Large intestine (tissue), 3 donors: ENCODE measurements around the gene ADCY9. TPM values are rescaled to one million over a fixed set of nuclear protein-coding genes. Genes with fewer than 3 reads are reported as not detected.

Experiments
- DNase-seq, 2 donors: peaks; one replicate each; pipeline versions ENCODE4 v3.0.0 to v3.0.0-alpha.2; 2013
- H3K27ac ChIP-seq: one replicate; pipeline ENCODE4 v1.5.1; 2013; ENCODE audit warnings: low read length
- H3K27me3 ChIP-seq: 2 replicates; pipeline ENCODE4 v1.6.1; 2013; ENCODE audit warnings: low read length; ENCODE audit not compliant: control insufficient read depth, insufficient read depth
- H3K36me3 ChIP-seq: 2 replicates; pipeline ENCODE4 v1.6.1; 2013; ENCODE audit warnings: low read length; ENCODE audit not compliant: control insufficient read depth, insufficient read depth
- H3K4me1 ChIP-seq: one replicate; pipeline ENCODE4 v1.6.1; 2013; ENCODE audit warnings: low read length; ENCODE audit not compliant: control insufficient read depth, insufficient read depth
- H3K4me3 ChIP-seq: one replicate; pipeline ENCODE4 v1.5.1; 2013; ENCODE audit warnings: low read length
- H3K9me3 ChIP-seq: one replicate; pipeline ENCODE4 v1.6.1; 2013; ENCODE audit warnings: mild to moderate bottlenecking, low read depth, low read length, moderate library complexity; ENCODE audit not compliant: control insufficient read depth
- WGBS: methylation state at CpG from one replicate; pipeline ENCODE4 v1.1.5; 2013; ENCODE audit warnings: low lambda C conversion rate; ENCODE audit not compliant: insufficient coverage; 5-methylcytosine and 5-hydroxymethylcytosine counted together
- polyA plus RNA-seq: library from polyadenylated mRNA; unstranded; fragments of 120-200 nt; gene quantifications from one replicate; pipeline ENCODE4 v1.2.1, GENCODE V29; 2013

Gene ADCY9
- polyA plus RNA-seq, 1 donor = 8.1 TPM

DNA sequence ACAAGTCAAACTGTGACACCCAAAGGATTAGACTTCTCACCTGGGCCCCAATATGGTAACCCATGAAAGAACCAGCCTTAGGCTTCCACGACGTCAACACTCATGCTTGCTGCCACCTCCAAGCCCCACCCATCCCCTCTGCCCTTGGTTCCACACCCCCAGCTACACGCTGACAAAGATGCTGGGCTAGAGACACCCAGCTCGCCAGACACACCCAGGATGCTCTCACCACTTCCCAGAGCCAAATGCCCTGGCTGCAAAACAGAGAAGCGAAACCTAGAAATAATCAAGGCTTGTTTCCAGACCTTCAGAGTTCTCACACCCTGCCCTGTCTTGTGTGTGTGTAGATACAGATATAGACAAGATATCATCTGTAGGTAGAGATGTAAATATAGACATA, 26.0 kb upstream of the ADCY9 start:
- no peaks in the 10 kb centered on the region for H3K4me1 ChIP-seq
- H3K36me3 ChIP-seq = no peaks in the 10 kb centered on the region
- no peak overlapping the region for H3K27ac ChIP-seq
- H3K9me3 ChIP-seq = peaks cover 4% of the 10 kb centered on the region
- no CpG with 5 or more reads among the region's 5 CpGs for WGBS
- DNase-seq = no peak
- H3K4me3 ChIP-seq = no peak overlapping the region
- no peaks in the 10 kb centered on the region for H3K27me3 ChIP-seq

DNA sequence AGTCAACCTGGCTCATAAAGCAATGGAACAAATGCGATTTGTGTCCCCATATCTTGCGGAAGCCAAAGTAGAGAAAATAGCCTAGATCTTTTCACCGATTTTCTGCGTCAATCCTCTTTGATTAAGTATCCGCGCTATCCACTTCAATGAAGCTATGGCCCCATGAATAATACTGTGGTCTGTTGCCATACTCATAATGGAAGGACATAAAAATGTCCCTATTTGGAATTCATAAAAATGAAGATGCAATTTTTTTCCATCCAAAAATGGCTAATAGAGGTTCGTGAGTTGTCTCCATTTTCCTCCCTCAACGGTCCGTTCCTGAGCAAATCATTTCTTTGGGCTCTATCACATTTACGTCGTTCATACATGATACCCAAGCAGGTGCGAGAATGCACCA, 25.4 kb upstream of the ADCY9 start:
- no peaks in the 10 kb centered on the region for H3K36me3 ChIP-seq
- no peak overlapping the region for H3K27ac ChIP-seq
- WGBS = 99% methylated on average over 9 of the region's 12 CpGs

DNA sequence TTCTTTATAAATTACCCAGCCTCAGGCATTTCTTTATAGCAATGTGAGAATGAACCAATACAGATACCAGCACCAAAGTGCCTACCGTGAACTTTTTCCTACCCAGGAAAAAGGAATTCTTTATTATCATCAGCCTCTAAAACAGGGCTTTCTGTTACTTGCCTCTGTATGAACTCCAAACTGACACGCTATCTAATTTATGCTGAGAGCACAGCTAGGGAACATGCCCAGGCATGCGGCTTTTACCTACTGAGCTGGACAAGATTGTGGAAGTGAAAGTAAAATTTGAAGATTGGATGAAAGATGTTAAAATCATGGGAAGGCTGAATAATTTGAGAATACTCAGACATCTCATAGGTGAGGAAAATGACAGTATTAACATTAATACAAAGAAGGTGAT, 24.4 kb upstream of the ADCY9 start:
- no peak for DNase-seq
- H3K4me1 ChIP-seq = no peaks in the 10 kb centered on the region
- H3K4me3 ChIP-seq = no peak overlapping the region
- H3K9me3 ChIP-seq = peaks cover 4% of the 10 kb centered on the region
- H3K27me3 ChIP-seq = no peaks in the 10 kb centered on the region
- H3K27ac ChIP-seq = no peak overlapping the region
- no peaks in the 10 kb centered on the region for H3K36me3 ChIP-seq
- 80% methylated on average over 2 of the region's 3 CpGs for WGBS

More for the DNA sequence above, 25.4 kb upstream of the ADCY9 start:
- Histone ChIP-seq H3K9me3 (peaks cover 4% of the 10 kb centered on the region), H3K4me1 (no peaks in the 10 kb centered on the region), H3K27me3 (no peaks in the 10 kb centered on the region), H3K4me3 (no peak overlapping the region)
- no peak for DNase-seq

DNA sequence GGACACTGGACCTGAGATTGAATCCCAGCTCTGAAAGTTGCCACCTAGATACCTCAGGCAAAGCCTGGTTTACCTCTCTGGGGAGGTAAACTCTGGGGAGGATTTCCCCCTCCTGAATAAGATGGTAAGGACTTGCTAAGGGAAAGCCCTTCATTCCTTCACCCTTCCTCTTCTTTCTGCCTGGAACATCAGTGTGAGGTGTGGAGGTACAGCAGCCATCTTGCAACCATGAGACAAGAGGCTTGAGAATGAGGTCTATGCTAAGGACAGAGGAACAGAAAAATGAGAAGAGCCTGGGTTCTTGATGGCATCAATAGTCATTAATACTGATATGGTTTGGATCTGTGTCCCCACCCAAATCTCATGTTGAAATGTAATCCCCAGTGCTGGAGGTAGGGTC, 23.7 kb upstream of the ADCY9 start:
- Histone ChIP-seq H3K9me3 (peaks cover 4% of the 10 kb centered on the region), H3K27me3 (no peaks in the 10 kb centered on the region), H3K4me1 (no peaks in the 10 kb centered on the region), H3K36me3 (no peaks in the 10 kb centered on the region), H3K4me3 (no peak overlapping the region), H3K27ac (no peak overlapping the region)
- DNase-seq = no peak

DNA sequence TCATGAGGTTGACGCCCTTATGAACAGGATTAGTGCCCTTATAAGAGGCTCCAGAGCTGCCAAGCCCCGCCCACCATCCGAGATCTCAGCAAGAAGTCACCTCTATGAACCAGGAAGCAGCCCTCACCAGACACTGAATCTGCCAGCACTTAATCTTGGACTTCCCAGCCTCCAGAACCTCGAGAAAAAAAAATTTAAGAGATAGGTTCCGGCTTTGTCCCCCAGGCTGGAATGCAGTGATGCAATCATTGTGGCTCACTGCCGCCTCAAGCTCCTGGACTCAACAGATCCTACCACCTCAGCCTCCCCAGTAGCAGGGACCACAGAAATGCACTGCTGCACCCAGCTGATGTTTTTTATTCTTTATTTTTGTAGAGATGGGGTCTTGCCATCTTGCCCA, 22.5 kb upstream of the ADCY9 start:
- Histone ChIP-seq H3K4me3 (no peak overlapping the region), H3K27ac (no peak overlapping the region), H3K27me3 (no peaks in the 10 kb centered on the region), H3K4me1 (no peaks in the 10 kb centered on the region), H3K36me3 (no peaks in the 10 kb centered on the region), H3K9me3 (peaks cover 4% of the 10 kb centered on the region)
- DNase-seq = no peak
- WGBS = no CpG with 5 or more reads among the region's 6 CpGs

DNA sequence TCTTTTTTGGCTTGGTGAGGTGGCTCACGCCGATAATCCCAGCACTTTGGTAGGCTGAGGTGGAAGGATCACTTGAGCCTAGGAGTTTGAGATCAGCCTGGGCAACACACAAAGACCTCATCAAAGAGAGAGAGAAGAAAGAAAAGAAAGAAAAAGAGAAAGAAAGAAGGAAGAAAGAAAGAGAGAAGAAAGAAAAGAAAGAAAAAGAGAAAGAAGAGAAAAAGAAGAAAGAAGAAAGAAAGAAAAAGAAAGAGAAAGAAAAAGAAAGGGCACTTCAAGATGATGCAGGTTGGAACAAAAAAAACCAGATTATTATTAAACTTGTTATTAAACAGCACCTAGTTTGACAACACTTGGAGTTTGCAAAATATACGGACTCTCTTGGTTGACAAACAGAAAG, 21.2 kb upstream of the ADCY9 start:
- H3K36me3 ChIP-seq = no peaks in the 10 kb centered on the region
- H3K9me3 ChIP-seq = peaks cover 4% of the 10 kb centered on the region
- H3K27ac ChIP-seq = no peak overlapping the region
- H3K4me1 ChIP-seq = no peaks in the 10 kb centered on the region
- no peak overlapping the region for H3K4me3 ChIP-seq
- DNase-seq = no peak
- WGBS = 100% methylated on average over 2 of the region's 3 CpGs
- H3K27me3 ChIP-seq = no peaks in the 10 kb centered on the region

DNA sequence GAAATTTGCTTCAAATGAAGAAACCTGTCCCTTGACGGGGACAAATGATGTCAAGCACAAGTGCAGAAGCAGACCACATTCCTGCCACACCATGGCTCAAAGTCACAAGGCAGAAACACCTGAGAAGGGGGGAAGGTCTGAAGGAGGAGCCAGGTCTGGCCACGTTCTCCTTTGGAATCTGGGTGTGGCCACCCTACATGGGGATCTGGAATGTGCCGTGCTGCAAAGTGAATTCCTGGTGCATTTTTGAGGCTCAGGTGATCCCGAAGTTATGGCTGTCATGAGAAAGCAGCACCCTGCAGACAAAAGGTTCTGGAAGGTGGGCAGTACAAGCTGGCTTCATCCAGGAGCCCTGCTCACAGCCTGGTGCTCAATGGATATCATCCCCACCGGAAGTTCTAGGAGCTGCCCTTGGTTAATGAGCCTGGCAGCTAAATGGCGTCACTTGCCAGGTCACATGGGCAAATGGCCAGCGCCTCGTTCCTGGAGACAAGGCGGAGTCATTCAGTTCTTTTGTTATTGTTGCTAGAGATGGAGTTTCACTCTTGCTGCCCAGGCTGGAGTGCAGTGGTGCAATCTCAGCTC, 20.1 kb upstream of the ADCY9 start:
- WGBS = no CpG with 5 or more reads among the region's 9 CpGs
- no peak overlapping the region for H3K4me3 ChIP-seq
- H3K4me1 ChIP-seq = no peaks in the 10 kb centered on the region
- H3K27me3 ChIP-seq = no peaks in the 10 kb centered on the region
- peaks cover 4% of the 10 kb centered on the region for H3K9me3 ChIP-seq
- peak overlapping the region; percentile 45 for H3K27ac ChIP-seq
- H3K36me3 ChIP-seq = no peaks in the 10 kb centered on the region
- DNase-seq = peak; percentile 86 to 87

DNA sequence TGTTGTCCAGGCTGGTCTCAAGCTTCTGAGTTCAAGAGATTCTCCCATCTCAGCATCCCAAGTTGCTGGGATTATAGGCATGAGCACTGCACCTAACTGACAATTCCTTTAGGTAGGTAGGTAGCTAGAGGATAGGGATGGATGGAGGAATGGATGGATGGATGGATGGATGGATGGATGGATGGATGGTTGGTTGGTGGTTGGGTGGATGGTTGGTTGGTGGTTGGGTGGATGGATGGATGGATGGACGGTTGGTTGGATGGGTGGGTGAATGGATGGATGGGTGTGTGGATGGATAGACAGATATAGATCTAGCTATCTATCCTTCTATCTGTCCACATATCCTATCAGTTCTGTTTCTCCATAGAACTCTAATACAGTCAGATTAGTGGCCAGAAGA, 19.3 kb upstream of the ADCY9 start:
- Histone ChIP-seq H3K27me3 (no peaks in the 10 kb centered on the region), H3K9me3 (peaks cover 4% of the 10 kb centered on the region), H3K27ac (peak overlapping the region; percentile 45), H3K36me3 (no peaks in the 10 kb centered on the region), H3K4me1 (no peaks in the 10 kb centered on the region), H3K4me3 (no peak overlapping the region)
- no CpG with 5 or more reads among the region's 1 CpG for WGBS
- no peak for DNase-seq

DNA sequence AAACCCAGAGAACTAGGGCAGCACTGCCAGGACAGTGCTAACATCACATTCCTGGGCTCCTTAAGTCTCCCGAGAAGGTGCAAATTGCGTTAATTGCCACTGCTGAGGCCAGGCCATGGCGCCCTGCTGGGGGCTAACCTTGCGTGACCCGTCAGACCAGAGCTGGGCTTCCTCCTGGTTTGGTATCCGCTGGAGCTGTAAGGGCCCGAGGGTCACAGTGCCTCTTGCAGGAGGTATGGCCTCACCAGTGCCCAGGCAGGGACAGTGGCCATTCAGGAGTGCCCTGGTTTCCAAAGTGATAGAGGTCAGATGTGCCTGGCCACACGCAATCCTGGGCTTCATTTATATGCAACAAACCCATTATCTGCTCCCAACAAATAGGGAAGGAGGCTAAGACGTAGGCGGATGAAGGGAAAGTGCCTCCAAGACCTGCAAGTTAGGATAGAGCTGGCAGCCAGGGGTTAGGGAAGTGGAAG, 17.7 kb upstream of the ADCY9 start:
- Histone ChIP-seq H3K36me3 (no peaks in the 10 kb centered on the region), H3K27ac (no peak overlapping the region), H3K27me3 (no peaks in the 10 kb centered on the region), H3K4me3 (no peak overlapping the region), H3K9me3 (peaks cover 4% of the 10 kb centered on the region), H3K4me1 (no peaks in the 10 kb centered on the region)
- no peak for DNase-seq
- WGBS = 100% methylated on average over 1 of the region's 10 CpGs

DNA sequence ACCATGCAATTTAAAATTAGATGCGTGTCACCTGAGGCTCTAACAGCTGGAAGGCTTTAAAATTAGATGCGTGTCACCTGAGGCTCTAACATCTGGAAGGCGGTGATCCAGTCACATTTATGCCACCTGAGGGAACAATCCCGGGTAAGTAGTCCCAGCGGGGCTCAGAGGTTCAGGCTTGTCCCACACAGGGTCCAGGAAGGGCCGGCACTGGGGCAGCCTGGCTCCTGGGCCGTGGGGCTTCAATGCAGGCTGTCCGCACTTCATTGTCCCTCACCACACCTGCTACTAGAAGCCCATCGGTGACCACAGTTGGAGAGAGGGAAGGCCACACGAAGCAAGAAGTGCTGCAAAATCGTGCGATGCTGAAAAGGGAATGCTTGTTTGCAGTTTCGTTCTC, 15.4 kb upstream of the ADCY9 start:
- WGBS = no CpG with 5 or more reads among the region's 13 CpGs

DNA sequence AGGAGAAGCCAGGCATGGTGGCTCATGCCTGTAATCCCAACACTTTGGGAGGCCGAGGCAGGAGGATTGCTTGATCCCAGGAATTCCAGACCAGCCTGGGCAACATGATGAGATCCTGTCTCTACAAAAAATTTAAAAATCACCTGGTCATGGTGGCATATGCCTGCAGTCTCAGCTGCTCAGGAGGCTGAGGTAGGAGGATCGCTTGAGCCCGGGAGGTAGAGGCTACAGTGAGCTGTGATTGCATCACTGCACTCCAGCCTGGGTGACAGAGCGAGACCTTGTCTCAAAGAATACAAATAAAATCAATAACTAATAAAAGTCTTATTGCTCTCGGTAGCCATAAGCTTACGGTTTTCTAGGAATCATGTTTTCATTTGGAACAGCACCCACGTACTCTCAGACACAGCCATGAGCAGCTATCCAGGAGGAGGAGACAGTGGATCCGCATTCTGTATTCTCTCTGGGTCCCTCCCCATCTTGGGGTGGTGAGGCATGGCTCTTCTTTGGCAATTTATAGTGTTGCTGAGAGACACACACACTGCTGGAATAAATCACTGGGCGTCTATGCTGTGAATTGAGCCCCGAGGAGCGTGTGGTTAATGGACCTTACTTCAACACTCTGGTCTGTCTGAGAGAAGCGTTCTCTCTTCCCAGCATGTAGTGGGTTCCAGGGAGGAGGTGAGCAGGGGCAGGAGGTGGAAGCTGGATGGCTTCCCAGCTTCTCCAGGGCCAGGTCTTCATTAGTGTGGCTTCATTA, 8.5 kb upstream of the ADCY9 start:
- WGBS = no CpG with 5 or more reads among the region's 12 CpGs
- H3K36me3 ChIP-seq = no peaks in the 10 kb centered on the region
- no peaks in the 10 kb centered on the region for H3K4me1 ChIP-seq
- no peak for DNase-seq
- H3K4me3 ChIP-seq = no peak overlapping the region
- H3K27me3 ChIP-seq = no peaks in the 10 kb centered on the region
- no peaks in the 10 kb centered on the region for H3K9me3 ChIP-seq
- H3K27ac ChIP-seq = no peak overlapping the region

More for the DNA sequence above, 15.4 kb upstream of the ADCY9 start:
- H3K27me3 ChIP-seq = no peaks in the 10 kb centered on the region
- no peak for DNase-seq
- H3K36me3 ChIP-seq = no peaks in the 10 kb centered on the region
- H3K27ac ChIP-seq = no peak overlapping the region
- H3K4me3 ChIP-seq = no peak overlapping the region
- H3K4me1 ChIP-seq = no peaks in the 10 kb centered on the region
- no peaks in the 10 kb centered on the region for H3K9me3 ChIP-seq
